HL-60 (cell line): ENCODE data around the gene POGK.

Source experiments
- DNase-seq, 2 experiments: peaks; one replicate each; pipeline ENCODE4 v3.0.0-alpha.2; 2010 to 2020; ENCODE audit warnings: low read depth in 1 of 2, low spot score in 1 of 2
- H3K27ac ChIP-seq: fragments of 250-450 bp; sonication (Bioruptor Pico); replicated peaks from 2 replicates; pipeline ENCODE4 v1.5.1; 2020; ENCODE audit warnings: mild to moderate bottlenecking, moderate library complexity
- H3K27me3 ChIP-seq: fragments of 250-450 bp; sonication (Bioruptor Pico); 2 replicates; pipeline ENCODE4 v1.5.1; 2021; ENCODE audit warnings: mild to moderate bottlenecking, moderate library complexity; ENCODE audit not compliant: insufficient read depth, poor library complexity, severe bottlenecking
- H3K4me3 ChIP-seq: replicated peaks from 2 replicates; pipeline ENCODE4 v1.5.1; 2011; ENCODE audit warnings: mild to moderate bottlenecking, control low read depth, low read length; ENCODE audit not compliant: insufficient read depth
- GABPA ChIP-seq: IDR thresholded peaks from 2 replicates; pipeline ENCODE4 v1.6.1; 2012; ENCODE audit warnings: low read depth
- POLR2AphosphoS5 ChIP-seq: IDR thresholded peaks from 2 replicates; pipeline ENCODE4 v1.6.1; 2012; ENCODE audit warnings: low read depth
- SPI1 ChIP-seq: IDR thresholded peaks from 2 replicates; pipeline ENCODE4 v1.6.1; 2012; ENCODE audit warnings: low read depth, mild to moderate bottlenecking, borderline replicate concordance
- TF ChIP-seq, protein P1 (sequence below): IDR thresholded peaks from 2 replicates; pipeline ENCODE4 v1.6.1; 2012; ENCODE audit warnings: low read depth; ENCODE audit not compliant: insufficient replicate concordance
- TF ChIP-seq, protein P2 (sequence below): IDR thresholded peaks from one replicate; pipeline ENCODE4 v1.5.1; 2011; ENCODE audit warnings: low read length, control low read depth, inconsistent platforms; ENCODE audit not compliant: insufficient read depth

Gene POGK

DNA sequence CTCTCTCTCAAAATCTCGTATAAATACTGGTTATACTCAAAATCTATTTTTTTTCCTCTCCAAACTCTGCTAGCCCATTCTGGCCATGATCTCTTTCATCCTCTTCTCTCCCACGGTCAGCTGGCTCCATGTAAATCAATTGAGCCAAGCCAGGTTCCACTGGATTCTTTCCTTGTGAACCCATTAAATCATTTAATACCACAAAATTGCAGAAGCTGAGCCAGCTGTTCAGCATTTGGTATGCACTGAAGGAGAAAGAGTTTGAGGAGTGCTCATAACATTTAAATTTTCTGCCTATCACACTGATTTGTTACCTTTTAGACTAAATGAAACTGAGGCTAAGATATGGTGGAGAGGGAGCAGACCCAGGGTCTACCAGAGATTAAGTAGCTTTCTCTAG lies 65.9 kb downstream of the POGK start:
- DNase-seq, result no peak
- Histone ChIP-seq H3K4me3 (no peak overlapping the region), H3K27ac (no peak overlapping the region), H3K27me3 (no peaks in the 10 kb centered on the region)
- TF ChIP-seq POLR2AphosphoS5 (no peak), GABPA (no peak), SPI1 (no peak)
- TF ChIP-seq, protein P1, sequence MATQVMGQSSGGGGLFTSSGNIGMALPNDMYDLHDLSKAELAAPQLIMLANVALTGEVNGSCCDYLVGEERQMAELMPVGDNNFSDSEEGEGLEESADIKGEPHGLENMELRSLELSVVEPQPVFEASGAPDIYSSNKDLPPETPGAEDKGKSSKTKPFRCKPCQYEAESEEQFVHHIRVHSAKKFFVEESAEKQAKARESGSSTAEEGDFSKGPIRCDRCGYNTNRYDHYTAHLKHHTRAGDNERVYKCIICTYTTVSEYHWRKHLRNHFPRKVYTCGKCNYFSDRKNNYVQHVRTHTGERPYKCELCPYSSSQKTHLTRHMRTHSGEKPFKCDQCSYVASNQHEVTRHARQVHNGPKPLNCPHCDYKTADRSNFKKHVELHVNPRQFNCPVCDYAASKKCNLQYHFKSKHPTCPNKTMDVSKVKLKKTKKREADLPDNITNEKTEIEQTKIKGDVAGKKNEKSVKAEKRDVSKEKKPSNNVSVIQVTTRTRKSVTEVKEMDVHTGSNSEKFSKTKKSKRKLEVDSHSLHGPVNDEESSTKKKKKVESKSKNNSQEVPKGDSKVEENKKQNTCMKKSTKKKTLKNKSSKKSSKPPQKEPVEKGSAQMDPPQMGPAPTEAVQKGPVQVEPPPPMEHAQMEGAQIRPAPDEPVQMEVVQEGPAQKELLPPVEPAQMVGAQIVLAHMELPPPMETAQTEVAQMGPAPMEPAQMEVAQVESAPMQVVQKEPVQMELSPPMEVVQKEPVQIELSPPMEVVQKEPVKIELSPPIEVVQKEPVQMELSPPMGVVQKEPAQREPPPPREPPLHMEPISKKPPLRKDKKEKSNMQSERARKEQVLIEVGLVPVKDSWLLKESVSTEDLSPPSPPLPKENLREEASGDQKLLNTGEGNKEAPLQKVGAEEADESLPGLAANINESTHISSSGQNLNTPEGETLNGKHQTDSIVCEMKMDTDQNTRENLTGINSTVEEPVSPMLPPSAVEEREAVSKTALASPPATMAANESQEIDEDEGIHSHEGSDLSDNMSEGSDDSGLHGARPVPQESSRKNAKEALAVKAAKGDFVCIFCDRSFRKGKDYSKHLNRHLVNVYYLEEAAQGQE, result no peak
- TF ChIP-seq, protein P2, sequence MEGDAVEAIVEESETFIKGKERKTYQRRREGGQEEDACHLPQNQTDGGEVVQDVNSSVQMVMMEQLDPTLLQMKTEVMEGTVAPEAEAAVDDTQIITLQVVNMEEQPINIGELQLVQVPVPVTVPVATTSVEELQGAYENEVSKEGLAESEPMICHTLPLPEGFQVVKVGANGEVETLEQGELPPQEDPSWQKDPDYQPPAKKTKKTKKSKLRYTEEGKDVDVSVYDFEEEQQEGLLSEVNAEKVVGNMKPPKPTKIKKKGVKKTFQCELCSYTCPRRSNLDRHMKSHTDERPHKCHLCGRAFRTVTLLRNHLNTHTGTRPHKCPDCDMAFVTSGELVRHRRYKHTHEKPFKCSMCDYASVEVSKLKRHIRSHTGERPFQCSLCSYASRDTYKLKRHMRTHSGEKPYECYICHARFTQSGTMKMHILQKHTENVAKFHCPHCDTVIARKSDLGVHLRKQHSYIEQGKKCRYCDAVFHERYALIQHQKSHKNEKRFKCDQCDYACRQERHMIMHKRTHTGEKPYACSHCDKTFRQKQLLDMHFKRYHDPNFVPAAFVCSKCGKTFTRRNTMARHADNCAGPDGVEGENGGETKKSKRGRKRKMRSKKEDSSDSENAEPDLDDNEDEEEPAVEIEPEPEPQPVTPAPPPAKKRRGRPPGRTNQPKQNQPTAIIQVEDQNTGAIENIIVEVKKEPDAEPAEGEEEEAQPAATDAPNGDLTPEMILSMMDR, result no peak

DNA sequence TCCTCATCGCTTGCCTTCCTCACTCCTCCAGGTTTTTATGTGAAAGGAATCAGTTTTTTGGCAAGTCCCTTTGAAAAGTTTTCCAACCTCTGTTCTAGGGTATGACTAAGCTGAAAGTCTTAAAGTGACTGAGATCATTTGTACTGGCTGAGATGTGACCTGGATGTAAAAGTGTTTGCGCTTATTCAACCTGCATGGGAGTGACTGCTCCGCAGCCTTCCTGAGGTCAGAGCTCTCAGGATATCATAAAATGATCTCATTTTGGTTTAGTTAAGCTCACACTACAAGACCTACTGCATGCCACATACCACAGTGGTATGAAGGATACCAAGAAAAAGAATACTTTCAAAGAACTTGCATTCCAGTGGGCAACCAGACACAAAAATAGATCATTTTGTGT lies 66.6 kb downstream of the POGK start:
- Histone ChIP-seq H3K27me3 (no peaks in the 10 kb centered on the region), H3K4me3 (no peak overlapping the region), H3K27ac (no peak overlapping the region)
- DNase-seq, result no peak
- TF ChIP-seq, protein P2, result no peak
- TF ChIP-seq GABPA (no peak), SPI1 (no peak), POLR2AphosphoS5 (no peak)
- TF ChIP-seq, protein P1, result no peak
